ENCODE results near the gene NANOS2. TPM values are rescaled to one million over a fixed set of nuclear protein-coding genes. Genes with fewer than 3 reads are reported as not detected.
"Not testable (repeated sequence)": the region's sequence is repeated elsewhere in the genome, so short reads cannot be mapped to it uniquely, and the experiment has no call there.

The NANOS2 gene
- total RNA-seq, 1 donor from 2014 or later = not detected

DNA sequence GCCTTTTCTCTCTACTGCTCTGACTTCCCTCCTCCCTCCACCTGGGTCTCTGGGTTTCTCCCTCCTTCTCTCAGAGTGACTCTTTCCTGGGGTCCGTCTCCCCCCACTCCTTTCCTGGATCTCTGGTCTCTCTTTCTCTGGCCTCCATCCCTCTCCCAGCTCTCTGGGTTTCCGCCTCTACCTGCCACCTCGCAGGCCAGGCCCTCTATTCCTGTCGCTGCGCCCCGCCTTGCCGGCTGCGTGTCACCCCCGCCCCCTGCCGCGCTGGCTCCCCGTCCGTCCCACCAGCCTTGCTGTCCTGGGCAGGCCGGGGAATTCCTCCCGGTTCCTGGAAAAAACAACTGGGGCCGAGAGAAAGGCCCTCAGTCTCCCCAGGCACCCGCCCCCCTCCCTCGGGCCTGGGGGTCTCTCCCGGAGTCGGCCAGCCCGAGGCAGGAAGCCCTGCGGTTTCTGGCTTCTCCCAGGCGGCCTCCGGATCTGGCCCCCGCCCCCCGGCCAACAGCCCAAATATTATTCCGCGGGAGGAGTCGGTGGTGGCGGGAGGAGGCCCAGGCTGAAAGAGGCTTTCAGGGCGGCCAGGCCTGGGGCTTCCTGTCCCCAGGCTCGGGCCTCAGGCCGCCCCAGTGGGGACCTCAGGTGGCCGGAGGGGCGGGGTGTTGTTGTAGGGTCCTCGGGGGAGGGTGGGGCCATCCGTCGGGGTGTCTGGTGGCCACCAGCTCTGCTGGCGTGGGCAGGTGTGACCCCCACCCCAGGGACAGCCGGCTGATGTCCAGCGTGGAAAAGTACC is 38.0 kb downstream of the NANOS2 start:
- DNase-seq (ENCODE audit: low spot score) = peak; percentile 65

DNA sequence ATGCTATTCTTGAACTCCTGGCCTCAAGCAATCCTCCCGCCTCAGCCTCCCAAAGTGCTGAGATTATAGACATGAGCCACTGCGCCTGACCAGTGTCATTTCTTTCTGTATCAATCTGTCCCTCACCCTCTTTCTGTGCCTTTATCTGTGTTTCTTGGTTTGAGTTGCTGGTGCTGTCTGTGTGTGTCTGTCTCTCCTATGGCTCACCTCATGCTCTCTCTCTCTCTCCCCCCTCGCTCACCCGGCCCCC is 38.5 kb downstream of the NANOS2 start:
- DNase-seq (ENCODE audit: low spot score) = no peak

DNA sequence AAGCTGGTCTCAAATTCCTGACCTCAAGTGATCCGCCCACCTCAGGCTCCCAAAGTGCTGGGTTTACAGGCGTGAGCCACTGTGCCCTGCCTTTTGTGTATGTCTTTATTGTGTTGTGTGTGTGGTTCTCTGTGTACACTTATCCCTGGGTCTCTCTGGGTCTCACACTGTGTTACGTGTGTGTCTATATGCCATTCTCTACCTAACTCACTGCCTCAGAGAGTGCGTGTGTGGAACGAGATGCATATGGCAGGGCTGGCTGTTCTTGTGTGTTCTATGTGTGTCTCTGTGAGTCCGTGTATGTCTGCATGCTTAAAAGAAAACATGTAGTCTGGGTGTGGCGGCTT is 40.0 kb downstream of the NANOS2 start:
- DNase-seq (ENCODE audit: low spot score) = no peak

DNA sequence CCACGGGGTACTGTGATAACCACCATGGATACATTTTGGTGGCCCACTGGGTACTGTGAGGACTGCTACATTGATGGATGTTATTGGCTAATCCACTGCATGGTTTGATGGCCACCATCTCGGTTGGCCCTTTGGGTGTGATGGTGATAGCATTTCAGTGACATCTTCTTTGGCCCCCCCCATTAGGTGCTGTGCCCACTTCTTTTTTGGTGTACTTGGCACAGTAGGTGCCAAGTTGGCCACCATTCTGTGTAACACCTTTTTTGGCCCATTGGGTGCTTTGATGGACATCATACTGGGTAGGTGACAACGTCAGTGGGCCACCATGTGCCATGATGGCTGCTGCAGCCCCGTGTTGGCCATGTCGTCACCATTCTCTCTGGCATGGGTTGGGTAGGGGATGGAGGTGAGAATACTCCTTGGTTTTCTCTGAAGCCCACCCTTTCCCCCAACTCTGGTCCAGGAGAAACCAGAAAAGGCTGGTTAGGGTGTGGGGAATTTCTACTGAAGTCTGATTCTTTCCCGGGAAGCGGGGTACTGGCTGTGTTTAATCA is 41.3 kb downstream of the NANOS2 start:
- no peak for DNase-seq (ENCODE audit: low spot score)

DNA sequence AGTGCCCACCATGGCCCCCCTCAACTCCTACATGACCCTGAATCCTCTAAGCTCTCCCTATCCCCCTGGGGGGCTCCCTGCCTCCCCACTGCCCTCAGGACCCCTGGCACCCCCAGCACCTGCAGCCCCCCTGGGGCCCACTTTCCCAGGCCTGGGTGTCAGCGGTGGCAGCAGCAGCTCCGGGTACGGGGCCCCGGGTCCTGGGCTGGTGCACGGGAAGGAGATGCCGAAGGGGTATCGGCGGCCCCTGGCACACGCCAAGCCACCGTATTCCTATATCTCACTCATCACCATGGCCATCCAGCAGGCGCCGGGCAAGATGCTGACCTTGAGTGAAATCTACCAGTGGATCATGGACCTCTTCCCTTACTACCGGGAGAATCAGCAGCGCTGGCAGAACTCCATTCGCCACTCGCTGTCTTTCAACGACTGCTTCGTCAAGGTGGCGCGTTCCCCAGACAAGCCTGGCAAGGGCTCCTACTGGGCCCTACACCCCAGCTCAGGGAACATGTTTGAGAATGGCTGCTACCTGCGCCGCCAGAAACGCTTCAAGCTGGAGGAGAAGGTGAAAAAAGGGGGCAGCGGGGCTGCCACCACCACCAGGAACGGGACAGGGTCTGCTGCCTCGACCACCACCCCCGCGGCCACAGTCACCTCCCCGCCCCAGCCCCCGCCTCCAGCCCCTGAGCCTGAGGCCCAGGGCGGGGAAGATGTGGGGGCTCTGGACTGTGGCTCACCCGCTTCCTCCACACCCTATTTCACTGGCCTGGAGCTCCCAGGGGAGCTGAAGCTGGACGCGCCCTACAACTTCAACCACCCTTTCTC is 42.3 kb downstream of the NANOS2 start:
- DNase-seq (ENCODE audit: low spot score) = no peak

DNA sequence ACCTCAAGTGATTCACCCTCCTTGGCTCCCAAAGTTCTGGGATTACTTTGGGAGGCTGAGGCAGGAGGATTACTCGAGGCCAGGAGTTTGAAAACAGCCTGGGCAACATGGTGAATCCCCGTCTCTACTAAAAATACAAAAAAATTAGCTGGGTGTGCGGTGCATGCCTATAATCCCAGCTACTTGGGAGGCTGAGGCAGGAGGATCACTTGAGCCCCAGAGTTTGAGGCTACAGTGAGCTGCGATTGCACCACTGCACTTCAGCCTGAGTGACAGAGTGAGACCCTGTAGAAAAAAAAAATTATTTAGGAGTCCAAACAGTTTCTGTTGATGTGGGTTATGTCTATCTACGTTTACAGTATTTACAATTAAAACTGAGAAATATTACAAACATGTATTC is 43.8 kb downstream of the NANOS2 start:
- no peak for DNase-seq (ENCODE audit: low spot score)

DNA sequence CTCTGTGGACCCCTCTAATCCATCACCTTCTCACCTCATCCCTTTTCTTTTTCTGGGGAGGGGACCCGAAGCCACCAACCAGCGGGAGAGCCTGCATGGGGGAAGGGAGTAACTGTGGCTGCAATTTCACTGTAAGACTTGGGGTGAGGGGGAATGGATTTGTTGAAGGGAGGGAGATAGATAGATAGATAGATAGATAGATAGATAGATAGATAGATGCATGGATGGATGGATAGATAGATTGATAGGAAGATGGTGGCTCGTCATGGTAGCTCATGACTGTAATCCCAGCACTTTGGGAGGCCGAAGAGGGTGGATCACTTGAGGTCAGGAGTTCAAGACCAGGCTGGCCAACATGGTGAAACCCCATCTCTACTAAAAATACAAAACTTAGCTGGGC is 47.3 kb downstream of the NANOS2 start:
- not testable (repeated sequence) for DNase-seq (ENCODE audit: low spot score)

DNA sequence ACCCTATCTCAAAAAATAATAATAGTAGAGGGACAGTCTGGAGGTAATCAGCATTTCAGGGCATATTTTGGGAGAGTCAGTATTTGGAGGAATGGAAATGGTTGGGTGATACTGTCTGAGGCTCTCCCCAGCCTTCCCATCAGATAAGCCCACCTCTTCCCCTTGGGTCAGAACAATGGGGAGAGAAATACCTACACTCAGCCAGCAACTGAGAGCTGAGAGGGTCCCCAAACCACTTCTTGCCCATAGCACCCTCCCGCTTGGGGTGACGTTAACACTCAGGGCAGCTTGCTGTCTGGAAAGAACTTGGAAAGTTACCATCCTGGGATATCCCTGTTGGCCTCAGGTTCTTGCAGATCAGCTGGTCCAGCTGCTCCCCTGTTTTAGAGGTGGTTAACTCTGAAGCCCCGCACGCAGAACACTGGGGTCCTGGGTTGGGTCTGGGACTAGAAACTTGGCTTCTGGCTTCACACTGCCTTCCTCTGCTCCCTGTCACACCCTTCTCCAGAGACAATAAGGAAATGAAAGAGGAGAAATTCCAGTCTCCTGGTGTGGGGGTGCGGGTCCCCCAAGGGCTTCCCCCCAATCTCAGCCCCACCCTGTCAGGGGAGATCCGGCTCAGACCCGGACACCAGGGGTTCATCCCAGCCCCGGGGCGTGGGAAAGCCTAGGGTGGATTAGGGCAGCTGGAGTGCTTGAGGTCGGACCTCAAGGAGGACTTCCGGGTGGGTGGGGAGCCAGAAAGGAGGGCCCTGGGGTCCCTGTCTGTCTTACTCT is 48.0 kb downstream of the NANOS2 start:
- DNase-seq (ENCODE audit: low spot score) = no peak

DNA sequence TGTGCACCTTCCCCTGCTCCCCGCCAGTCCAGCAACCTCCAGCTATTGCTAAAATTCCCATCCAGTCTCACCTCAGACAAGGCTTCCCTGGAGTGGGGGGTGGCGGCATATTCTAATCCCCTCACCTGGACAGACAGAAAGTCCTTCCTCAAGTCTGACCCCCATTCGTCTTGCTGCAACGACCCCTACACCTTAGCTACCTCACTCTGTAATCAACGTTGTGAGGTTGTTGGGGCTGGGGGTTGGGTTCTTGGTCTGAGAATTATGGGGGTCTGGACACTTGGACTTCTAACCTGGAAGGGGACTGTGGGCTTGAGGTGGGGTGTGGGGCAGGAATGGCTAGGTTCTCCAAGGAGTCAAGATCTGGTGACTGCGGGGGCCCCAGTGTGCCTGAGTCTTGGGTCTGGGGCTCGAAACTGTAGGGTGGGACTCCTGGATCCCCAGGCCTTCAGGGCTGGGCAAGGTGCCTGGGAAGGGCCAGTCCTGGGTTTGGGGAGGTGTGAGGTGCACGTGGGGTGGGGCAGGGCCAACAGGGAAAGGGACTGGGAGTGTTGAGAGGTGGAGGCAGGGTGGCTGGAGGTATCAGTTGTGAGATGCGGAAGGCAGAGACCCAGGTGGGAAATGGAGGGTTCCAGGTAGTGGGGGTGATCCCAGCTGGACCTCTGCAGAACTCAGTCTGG is 49.2 kb downstream of the NANOS2 start:
- DNase-seq (ENCODE audit: low spot score) = no peak

DNA sequence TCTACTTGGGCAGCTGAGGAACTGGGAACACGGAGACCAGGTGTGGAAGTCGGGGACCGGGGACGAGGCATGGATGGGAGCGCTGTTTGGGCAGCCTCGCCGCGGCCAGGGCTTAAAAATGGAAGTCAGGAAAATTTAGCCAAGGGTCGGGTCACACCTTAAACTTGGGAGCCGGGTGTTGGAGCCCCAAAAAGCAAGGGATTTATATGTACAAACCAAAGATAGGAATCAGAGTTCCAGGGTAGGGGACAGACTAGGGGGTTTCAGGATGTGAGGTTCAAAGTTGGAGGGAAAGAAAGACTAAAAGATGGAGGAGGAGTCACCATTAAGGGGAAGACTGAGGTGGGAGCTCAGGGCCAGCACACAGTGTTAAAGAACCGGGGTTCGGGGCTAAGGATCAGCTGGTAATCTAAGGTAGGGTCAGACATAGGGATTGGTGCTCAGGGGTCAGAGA is 49.9 kb downstream of the NANOS2 start:
- no peak for DNase-seq (ENCODE audit: low spot score)

DNA sequence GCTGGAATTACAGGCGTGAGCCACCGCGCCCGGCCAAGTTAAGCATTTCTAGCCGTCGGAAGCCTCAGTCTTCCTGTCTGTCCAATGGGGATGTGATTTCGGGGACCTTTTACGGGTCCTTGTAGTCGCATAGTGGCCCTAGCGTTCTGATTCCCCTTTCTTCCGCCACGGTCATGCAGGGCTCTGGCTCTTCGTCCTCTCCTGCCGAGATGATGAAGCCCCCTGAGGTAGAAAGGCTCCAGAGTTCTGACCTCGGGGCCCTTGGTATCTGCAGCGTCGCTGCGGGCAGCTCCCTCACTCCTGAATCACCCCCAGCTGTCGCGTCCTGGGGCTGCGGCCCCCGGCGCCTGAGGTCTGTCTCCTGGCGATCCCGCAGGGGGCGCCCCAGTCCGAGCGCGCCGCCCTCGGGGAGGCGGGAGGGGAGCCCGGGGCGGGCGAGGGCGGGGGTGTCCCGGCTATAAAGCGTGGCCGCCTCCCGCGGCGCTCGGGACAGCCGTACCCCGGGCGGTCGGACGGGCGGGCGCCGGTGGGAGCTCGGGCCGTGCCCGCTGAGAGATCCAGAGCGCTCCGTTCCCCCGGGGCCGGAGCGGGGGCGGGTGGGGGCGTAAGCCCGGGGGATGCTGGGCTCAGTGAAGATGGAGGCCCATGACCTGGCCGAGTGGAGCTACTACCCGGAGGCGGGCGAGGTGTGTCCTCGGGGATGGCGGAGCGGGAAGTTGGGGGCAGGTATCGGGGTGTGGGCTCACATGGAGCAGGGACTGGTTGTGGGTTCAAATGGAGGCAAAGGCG is 50.5 kb downstream of the NANOS2 start, which contains the start of gene FOXA3:
TSS of gene FOXA3 (plus strand) at position 487 of the 789 bp plus-strand sequence. CDS start at position 618, 131 bp downstream.
- DNase-seq (ENCODE audit: low spot score) = no peak

DNA sequence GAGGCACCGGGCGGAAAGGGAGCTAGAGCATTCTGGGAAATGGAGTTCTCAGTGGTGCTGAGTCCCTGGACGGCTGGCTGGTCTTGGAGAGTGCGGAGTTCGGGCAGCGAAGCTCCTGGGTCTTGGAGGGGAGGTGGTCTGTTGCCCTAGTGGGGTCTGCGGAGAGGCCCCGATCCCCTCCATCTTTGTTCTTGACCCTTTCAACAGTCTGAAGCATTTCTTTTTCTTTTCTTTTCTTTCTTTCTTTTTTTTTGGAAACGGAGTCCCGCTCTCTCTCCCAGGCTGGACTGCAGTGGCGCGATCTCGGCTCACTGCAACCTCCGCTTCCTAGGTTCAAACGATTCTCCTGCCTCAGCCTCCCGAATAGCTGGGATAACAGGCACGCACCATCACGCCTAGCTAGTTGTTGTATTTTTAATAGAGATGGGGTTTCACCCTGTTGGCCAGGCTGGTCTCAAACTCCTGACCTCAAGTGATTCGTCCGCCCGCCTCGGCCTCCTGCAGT is 51.2 kb downstream of the NANOS2 start:
- DNase-seq (ENCODE audit: low spot score) = no peak

Other genes with a start within 250 kb of the NANOS2 start
- 0.72 TPM for gene GIPR, start 246.6 kb downstream of the NANOS2 start, total RNA-seq (ENCODE audit: insufficient read depth, low replicate concordance)
- 108 TPM for gene SNRPD2, start 222.8 kb downstream of the NANOS2 start, total RNA-seq (ENCODE audit: insufficient read depth, low replicate concordance)
- gene QPCTL, start 222.1 kb downstream of the NANOS2 start, total RNA-seq (ENCODE audit: insufficient read depth, low replicate concordance) = 9.4 TPM
- gene FBXO46, start 183.9 kb downstream of the NANOS2 start, total RNA-seq (ENCODE audit: insufficient read depth, low replicate concordance) = 13.0 TPM
- not detected for gene MEIOSIN, start 181.3 kb downstream of the NANOS2 start, total RNA-seq (ENCODE audit: insufficient read depth, low replicate concordance)
- gene SIX5, start 145.5 kb downstream of the NANOS2 start, total RNA-seq (ENCODE audit: insufficient read depth, low replicate concordance) = 18.8 TPM
- gene DMPK, start 132.3 kb downstream of the NANOS2 start, total RNA-seq (ENCODE audit: insufficient read depth, low replicate concordance) = 91.2 TPM
- gene DMWD, start 121.9 kb downstream of the NANOS2 start, total RNA-seq (ENCODE audit: insufficient read depth, low replicate concordance) = 23.8 TPM
- gene RSPH6A, start 99.5 kb downstream of the NANOS2 start, total RNA-seq (ENCODE audit: insufficient read depth, low replicate concordance) = not detected
- gene SYMPK, start 51.6 kb downstream of the NANOS2 start, total RNA-seq (ENCODE audit: insufficient read depth, low replicate concordance) = 23.1 TPM
- not detected for gene FOXA3, start 50.5 kb downstream of the NANOS2 start, total RNA-seq (ENCODE audit: insufficient read depth, low replicate concordance)
- gene IRF2BP1, start 28.6 kb downstream of the NANOS2 start, total RNA-seq (ENCODE audit: insufficient read depth, low replicate concordance) = 16.9 TPM
- not detected for gene MYPOP, start 12.2 kb downstream of the NANOS2 start, total RNA-seq (ENCODE audit: insufficient read depth, low replicate concordance)
- 6.0 TPM for gene NOVA2, start 59.1 kb upstream of the NANOS2 start, total RNA-seq (ENCODE audit: insufficient read depth, low replicate concordance)
- gene CCDC61, start 80.7 kb upstream of the NANOS2 start, total RNA-seq (ENCODE audit: insufficient read depth, low replicate concordance) = 5.8 TPM
- not detected for gene PGLYRP1, start 108.3 kb upstream of the NANOS2 start, total RNA-seq (ENCODE audit: insufficient read depth, low replicate concordance)
- gene IGFL4, start 126.2 kb upstream of the NANOS2 start, total RNA-seq (ENCODE audit: insufficient read depth, low replicate concordance) = 3.4 TPM
- gene IGFL3, start 209.9 kb upstream of the NANOS2 start, total RNA-seq (ENCODE audit: insufficient read depth, low replicate concordance) = not detected
- 35.6 TPM for gene IGFL2, start 233.5 kb upstream of the NANOS2 start, total RNA-seq (ENCODE audit: insufficient read depth, low replicate concordance)